ENCODE measurements around the gene FOXO4.

- TF ChIP-seq EZH2phosphoT487 (IDR thresholded peaks at IDR 0.05; ENCODE audit: insufficient read depth, low read depth) (no peak), EZH2 (IDR thresholded peaks at IDR 0.05; ENCODE audit: insufficient read depth, poor library complexity, severe bottlenecking) (no peak)
Measured at GRCh38 chrX:71082124-71082647, 13.5 kb upstream of the FOXO4 start.
